ENCODE results near the gene GLI2.

- TF ChIP-seq CTCF (conservative IDR thresholded peaks at IDR 0.05; ENCODE audit: low read length) (no peak), EZH2phosphoT487 (IDR thresholded peaks at IDR 0.05; ENCODE audit: borderline replicate concordance, low read depth, low read length) (no peak)
Measured at GRCh38 chr2:120701499-120701898, 34.2 kb upstream of the GLI2 start.
